NCI-H1436 (cell line): ENCODE results near the gene TRIM22.
"Not testable (repeated sequence)": the region's sequence is repeated elsewhere in the genome, so short reads cannot be mapped to it uniquely, and the experiment has no call there.

ENCODE experiments used
- DNase-seq: peaks from one replicate; lab custom pipeline; 2025; lab: John Stamatoyannopoulos, UW

The TRIM22 gene

GRCh38 chr11:5689551-5689983 is at the start of gene TRIM22:
Gene TRIM22 (plus strand): TSS chr11:5689790. CDS start chr11:5696233, 6,443 bp downstream.
- no peak for DNase-seq

GRCh38 chr11:5639953-5640352 is 49.6 kb upstream of the TRIM22 start:
- no peak for DNase-seq

GRCh38 chr11:5643585-5643984 is 46.0 kb upstream of the TRIM22 start:
- DNase-seq, result no peak

GRCh38 chr11:5646139-5646538 is 43.5 kb upstream of the TRIM22 start:
- DNase-seq, result no peak

GRCh38 chr11:5655474-5655873 is 34.1 kb upstream of the TRIM22 start:
- no peak for DNase-seq

- DNase-seq, result not testable (repeated sequence)
Observed at GRCh38 chr11:5656956-5657355, 32.6 kb upstream of the TRIM22 start.

GRCh38 chr11:5658318-5658717 is 31.3 kb upstream of the TRIM22 start:
- DNase-seq, result no peak

- DNase-seq, result no peak
Observed at GRCh38 chr11:5663511-5663910, 26.1 kb upstream of the TRIM22 start.

GRCh38 chr11:5665051-5665570 is 24.5 kb upstream of the TRIM22 start:
- DNase-seq, result no peak

- DNase-seq, result no peak
Observed at GRCh38 chr11:5665746-5666401, 23.7 kb upstream of the TRIM22 start.

- no peak for DNase-seq
Observed at GRCh38 chr11:5666402-5666793, 23.2 kb upstream of the TRIM22 start.

GRCh38 chr11:5671831-5672230 is 17.8 kb upstream of the TRIM22 start:
- no peak for DNase-seq

- no peak for DNase-seq
Observed at GRCh38 chr11:5674391-5674790, 15.2 kb upstream of the TRIM22 start.

GRCh38 chr11:5679811-5680210 is 9.8 kb upstream of the TRIM22 start:
- no peak for DNase-seq

GRCh38 chr11:5682890-5683441 is 6.6 kb upstream of the TRIM22 start:
- not testable (repeated sequence) for DNase-seq

- DNase-seq, result not testable (repeated sequence)
Observed at GRCh38 chr11:5683620-5684019, 6.0 kb upstream of the TRIM22 start.

- no peak for DNase-seq
Observed at GRCh38 chr11:5684036-5684645, 5.4 kb upstream of the TRIM22 start.

- DNase-seq, result no peak
Observed at GRCh38 chr11:5684646-5685362, 4.8 kb upstream of the TRIM22 start, which contains the start of gene TRIM5. Gene TRIM5 (minus strand): TSS chr11:5685074. CDS start chr11:5680177, 4,897 bp downstream.

GRCh38 chr11:5686426-5686825 is 3.2 kb upstream of the TRIM22 start:
- DNase-seq, result no peak

GRCh38 chr11:5688482-5688881 is 1.1 kb upstream of the TRIM22 start:
- DNase-seq, result no peak

GRCh38 chr11:5690216-5690615 is 626 bp downstream of the TRIM22 start:
- DNase-seq, result no peak

- no peak for DNase-seq
Observed at GRCh38 chr11:5690736-5691135, 1.1 kb downstream of the TRIM22 start.
